Cardiac fibroblast (primary cell): ENCODE data around the gene MBD1.

Experiments
- DNase-seq, 2 donors: peaks; one replicate each; pipeline versions ENCODE4 v3.0.0 to v3.0.0-alpha.2; 2010; ENCODE audit warnings: low read depth in 2 of 2
- H3K4me3 ChIP-seq, 2 donors: replicated peaks in 1 of 2; 1 replicate in 1 of 2; 2 replicates in 1 of 2; pipeline ENCODE4 v1.5.1; 2011; ENCODE audit warnings: low read depth in 2 of 2, low read length in 2 of 2, mild to moderate bottlenecking in 2 of 2, moderate library complexity in 1 of 2
- TF ChIP-seq, protein P1 (sequence below): IDR thresholded peaks from one replicate; pipeline ENCODE4 v1.5.1; 2011; ENCODE audit warnings: low read depth, mild to moderate bottlenecking, low read length, inconsistent platforms

The MBD1 gene

DNA sequence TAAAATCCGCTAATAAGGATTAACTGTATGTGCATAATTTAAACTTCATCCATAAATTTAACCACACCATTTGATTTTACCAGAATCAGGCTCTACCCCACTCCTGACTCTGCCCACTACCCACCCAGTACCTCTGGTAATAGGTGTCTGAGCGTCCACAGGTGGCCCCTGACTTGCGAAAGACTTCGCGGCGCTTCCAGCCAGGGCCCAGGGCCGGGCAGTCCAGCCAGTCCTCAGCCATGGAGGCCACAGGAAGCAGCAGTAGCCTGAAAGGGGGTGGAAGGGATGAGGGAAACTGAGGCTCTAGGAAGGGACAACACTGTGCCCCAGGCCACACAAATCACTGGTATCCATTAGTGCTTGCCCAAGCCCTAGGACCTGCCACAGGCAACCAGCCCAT lies 1.6 kb downstream of the MBD1 start:
- TF ChIP-seq, protein P1, sequence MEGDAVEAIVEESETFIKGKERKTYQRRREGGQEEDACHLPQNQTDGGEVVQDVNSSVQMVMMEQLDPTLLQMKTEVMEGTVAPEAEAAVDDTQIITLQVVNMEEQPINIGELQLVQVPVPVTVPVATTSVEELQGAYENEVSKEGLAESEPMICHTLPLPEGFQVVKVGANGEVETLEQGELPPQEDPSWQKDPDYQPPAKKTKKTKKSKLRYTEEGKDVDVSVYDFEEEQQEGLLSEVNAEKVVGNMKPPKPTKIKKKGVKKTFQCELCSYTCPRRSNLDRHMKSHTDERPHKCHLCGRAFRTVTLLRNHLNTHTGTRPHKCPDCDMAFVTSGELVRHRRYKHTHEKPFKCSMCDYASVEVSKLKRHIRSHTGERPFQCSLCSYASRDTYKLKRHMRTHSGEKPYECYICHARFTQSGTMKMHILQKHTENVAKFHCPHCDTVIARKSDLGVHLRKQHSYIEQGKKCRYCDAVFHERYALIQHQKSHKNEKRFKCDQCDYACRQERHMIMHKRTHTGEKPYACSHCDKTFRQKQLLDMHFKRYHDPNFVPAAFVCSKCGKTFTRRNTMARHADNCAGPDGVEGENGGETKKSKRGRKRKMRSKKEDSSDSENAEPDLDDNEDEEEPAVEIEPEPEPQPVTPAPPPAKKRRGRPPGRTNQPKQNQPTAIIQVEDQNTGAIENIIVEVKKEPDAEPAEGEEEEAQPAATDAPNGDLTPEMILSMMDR: no peak
- no peak for DNase-seq
- H3K4me3 ChIP-seq: peak overlapping the region; percentile 96 to 98

DNA sequence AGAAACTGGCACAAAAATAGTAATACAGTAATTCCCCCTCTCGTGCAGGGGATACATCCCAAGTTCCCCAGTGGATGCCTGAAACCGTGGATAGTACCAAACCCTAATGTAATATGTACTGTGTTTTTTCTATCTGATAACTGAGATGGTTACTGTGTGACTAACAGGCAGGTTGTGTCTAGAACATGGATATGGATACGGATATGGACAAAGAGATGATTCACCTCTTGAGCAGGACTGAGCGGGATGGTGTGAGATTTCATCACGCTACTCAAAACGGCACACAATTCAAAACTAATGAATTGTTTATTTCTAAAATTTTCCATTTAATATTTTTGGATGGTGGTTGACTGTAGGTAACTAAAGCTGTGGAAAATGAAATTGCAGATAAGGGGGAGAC lies 3.4 kb downstream of the MBD1 start:
- TF ChIP-seq, protein P1: no peak
- H3K4me3 ChIP-seq: no peak overlapping the region
- DNase-seq: peak; percentile 46 to 91

DNA sequence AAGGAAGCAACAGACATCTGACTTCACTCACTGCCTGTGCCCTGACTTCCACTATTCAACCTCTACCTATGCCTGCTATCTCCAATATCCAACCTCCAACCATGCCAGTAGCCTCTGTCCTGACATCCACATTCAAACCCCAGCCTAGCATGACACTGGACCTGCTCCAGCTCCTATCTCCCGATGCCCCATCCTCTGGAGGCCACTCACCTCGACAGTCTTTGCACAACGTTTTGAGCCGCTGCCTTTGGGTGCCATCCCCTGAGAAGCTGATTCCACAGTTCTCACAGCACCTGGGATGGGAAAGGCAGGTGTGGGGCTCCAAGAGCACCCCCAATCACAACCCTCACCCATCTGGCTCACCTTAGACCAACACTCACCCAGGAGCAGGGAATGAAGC lies 4.9 kb downstream of the MBD1 start:
- H3K4me3 ChIP-seq: no peak overlapping the region
- TF ChIP-seq, protein P1: no peak
- no peak for DNase-seq

DNA sequence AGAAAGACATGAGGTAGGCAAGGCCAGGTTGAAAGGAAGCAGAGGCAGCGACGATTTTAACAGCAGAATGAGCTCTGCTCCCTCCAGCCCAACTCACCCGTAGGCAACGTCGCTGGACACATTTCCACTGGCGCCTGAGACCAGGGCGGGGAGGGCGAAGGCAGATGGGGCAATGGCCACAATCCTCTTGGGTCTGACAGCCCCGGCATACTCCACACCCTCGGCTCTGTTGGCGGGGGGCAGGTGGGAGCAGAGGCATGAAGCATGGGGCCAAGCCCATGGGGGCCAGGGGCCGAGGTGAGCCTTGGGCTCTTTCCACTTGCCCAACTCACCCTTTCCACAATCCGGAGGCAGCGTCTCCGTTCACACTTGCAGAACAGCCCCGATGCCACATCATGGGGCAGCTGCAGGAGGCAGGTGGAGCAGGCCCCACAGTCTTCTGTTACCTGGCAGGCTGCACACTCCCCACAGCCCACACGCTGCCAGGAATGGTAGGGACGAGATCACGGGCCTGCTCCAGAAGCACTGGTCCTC lies 5.8 kb downstream of the MBD1 start:
- no peak overlapping the region for H3K4me3 ChIP-seq
- no peak for DNase-seq
- TF ChIP-seq, protein P1: no peak

DNA sequence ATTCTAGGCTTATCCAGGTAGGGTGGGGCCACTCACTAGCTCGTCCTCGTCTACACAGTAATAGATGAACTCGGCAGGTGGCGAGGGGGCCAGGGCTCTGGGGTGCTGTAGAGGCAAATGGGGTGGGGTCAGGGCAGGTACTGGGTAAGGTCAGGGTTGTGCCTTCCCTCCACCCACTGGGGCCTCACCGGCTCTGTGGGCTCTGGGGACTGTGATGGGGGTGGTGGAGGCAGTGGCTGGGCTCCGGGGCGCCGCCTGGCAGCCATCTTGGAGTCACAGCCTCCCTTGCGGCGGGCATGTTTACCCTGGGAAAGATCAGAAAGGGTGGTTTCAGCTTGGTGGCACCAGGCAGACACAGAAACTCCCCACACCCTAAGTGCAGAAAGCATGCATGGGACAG lies 6.4 kb downstream of the MBD1 start:
- TF ChIP-seq, protein P1: no peak
- H3K4me3 ChIP-seq: no peak overlapping the region
- DNase-seq: no peak

DNA sequence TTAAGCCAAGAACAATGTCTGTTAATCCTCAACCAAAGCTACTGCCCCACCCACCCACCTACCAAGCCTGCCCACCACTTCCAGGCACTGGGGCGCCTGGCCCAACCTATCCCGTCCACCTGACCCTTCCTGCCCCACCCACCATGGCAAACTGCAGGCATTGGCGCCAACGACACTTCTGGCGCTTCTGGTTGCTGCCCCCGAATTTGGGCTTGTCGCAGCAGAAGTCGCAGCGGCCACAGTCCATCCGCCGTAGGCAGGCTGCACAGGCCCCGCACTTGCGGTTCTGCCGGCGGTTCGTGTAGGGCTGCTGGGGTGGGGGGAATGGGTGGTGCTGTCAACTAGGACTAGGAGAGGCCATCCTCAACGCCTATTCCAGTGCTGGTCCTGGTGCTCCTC lies 7.3 kb downstream of the MBD1 start:
- TF ChIP-seq, protein P1: no peak
- no peak for DNase-seq
- H3K4me3 ChIP-seq: no peak overlapping the region
